ENCODE measurements around the gene POLR2E. TPM values are rescaled to one million over a fixed set of nuclear protein-coding genes. Genes with fewer than 3 reads are reported as not detected.

POLR2E gene
- total RNA-seq, 1 experiment from 2014 or later = 141 TPM

DNA sequence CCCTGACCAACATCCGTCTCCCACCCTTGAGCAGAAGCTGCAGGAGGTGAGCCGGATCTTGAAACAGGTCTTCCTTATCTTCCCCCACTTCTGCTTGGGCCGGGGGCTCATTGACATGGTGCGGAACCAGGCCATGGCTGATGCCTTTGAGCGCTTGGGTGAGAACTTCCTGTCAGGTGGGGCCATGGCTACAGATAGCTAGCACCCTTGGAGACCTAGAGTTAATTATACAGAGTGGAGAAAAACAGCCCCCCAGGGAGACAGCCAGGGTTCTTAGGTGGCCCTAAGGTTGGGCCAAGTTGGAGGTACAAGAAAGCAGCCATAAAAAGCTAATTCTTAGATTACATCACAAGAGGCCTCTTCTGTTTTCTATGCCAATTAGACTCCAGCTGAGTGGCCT is 37.1 kb downstream of the POLR2E start:
- no TSS peak for BruUV-seq (replicated peaks)
- CTCF ChIA-PET = no interaction called here
- no peaks in the 10 kb centered on the region for H3K9me3 Mint-ChIP-seq (ENCODE audit: low read depth, unreplicated experiment)

GRCh38 chr19:1057176-1057855 is 37.9 kb downstream of the POLR2E start:
- peaks cover 14% of the 10 kb centered on the region for H3K36me3 Mint-ChIP-seq (ENCODE audit: insufficient read depth, unreplicated experiment)
- CTCF ChIA-PET = no interaction called here
- peak; percentile 42 for DNase-seq
- TF ChIP-seq CTCF (IDR thresholded peaks at IDR 0.05; ENCODE audit: unreplicated experiment) = no peak
- H3K4me1 Mint-ChIP-seq (ENCODE audit: low read depth, unreplicated experiment) = peaks cover 8% of the 10 kb centered on the region
- H3K9me3 Mint-ChIP-seq (ENCODE audit: low read depth, unreplicated experiment) = no peaks in the 10 kb centered on the region
- BruUV-seq (replicated peaks) = no TSS peak
- H3K4me3 Mint-ChIP-seq (ENCODE audit: low read depth, unreplicated experiment) = no peak overlapping the region
- intact Hi-C loops (cut with micrococcal nuclease; ENCODE audit: unreplicated experiment) = no loop called here
- H3K27ac Mint-ChIP-seq (ENCODE audit: unreplicated experiment) = no peak overlapping the region
- H3K27me3 Mint-ChIP-seq (ENCODE audit: unreplicated experiment) = no peaks in the 10 kb centered on the region

More for the DNA sequence above, 37.1 kb downstream of the POLR2E start:
- intact Hi-C loops (cut with micrococcal nuclease; ENCODE audit: unreplicated experiment) = no loop called here
- H3K4me3 Mint-ChIP-seq (ENCODE audit: low read depth, unreplicated experiment) = no peak overlapping the region
- H3K4me1 Mint-ChIP-seq (ENCODE audit: low read depth, unreplicated experiment) = peaks cover 8% of the 10 kb centered on the region
- TF ChIP-seq CTCF (IDR thresholded peaks at IDR 0.05; ENCODE audit: unreplicated experiment) = no peak
- H3K36me3 Mint-ChIP-seq (ENCODE audit: insufficient read depth, unreplicated experiment) = peaks cover 17% of the 10 kb centered on the region
- H3K27ac Mint-ChIP-seq (ENCODE audit: unreplicated experiment) = no peak overlapping the region
- no peak for DNase-seq
- H3K27me3 Mint-ChIP-seq (ENCODE audit: unreplicated experiment) = no peaks in the 10 kb centered on the region

DNA sequence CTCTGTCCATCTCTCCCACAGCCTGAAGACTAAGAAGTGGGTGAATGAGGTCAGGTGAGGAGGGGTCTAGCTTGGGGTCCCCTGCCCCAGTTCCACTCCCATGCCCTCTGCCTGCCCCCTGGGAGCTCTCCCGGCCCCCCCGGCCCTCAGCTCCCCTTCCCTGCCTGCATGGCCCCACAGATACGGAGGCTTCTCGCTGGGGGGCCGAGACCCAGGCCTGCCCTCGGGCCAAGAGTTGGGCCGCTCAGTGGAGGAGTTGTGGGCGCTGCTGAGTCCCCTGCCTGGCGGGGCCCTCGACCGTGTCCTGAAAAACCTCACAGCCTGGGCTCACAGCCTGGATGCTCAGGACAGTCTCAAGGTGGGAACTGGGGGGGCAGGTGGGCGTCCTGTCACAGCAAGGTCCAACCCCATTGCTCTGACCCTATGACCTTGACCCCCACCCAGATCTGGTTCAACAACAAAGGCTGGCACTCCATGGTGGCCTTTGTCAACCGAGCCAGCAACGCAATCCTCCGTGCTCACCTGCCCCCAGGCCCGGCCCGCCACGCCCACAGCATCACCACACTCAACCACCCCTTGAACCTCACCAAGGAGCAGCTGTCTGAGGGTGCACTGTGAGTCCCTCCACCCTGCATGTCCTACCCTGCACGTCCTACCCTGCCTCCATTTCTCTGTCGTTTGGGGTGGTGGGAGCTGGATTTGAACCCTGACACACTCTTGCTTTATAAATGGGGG is 39.1 kb downstream of the POLR2E start:
- Mint-ChIP-seq H3K27ac (ENCODE audit: unreplicated experiment) (no peak overlapping the region), H3K4me3 (ENCODE audit: low read depth, unreplicated experiment) (no peak overlapping the region), H3K9me3 (ENCODE audit: low read depth, unreplicated experiment) (no peaks in the 10 kb centered on the region), H3K36me3 (ENCODE audit: insufficient read depth, unreplicated experiment) (peaks cover 10% of the 10 kb centered on the region), H3K27me3 (ENCODE audit: unreplicated experiment) (no peaks in the 10 kb centered on the region), H3K4me1 (ENCODE audit: low read depth, unreplicated experiment) (peaks cover 8% of the 10 kb centered on the region)
- CTCF ChIA-PET = no interaction called here
- BruUV-seq (replicated peaks) = no TSS peak
- intact Hi-C loops (cut with micrococcal nuclease; ENCODE audit: unreplicated experiment) = no loop called here
- DNase-seq = no peak
- TF ChIP-seq CTCF (IDR thresholded peaks at IDR 0.05; ENCODE audit: unreplicated experiment) = no peak

GRCh38 chr19:1055028-1055425 is 40.1 kb downstream of the POLR2E start:
- H3K4me3 Mint-ChIP-seq (ENCODE audit: low read depth, unreplicated experiment) = no peak overlapping the region

More at GRCh38 chr19:1055028-1055425, 40.1 kb downstream of the POLR2E start:
- DNase-seq = no peak
- peaks cover 10% of the 10 kb centered on the region for H3K36me3 Mint-ChIP-seq (ENCODE audit: insufficient read depth, unreplicated experiment)
- H3K9me3 Mint-ChIP-seq (ENCODE audit: low read depth, unreplicated experiment) = no peaks in the 10 kb centered on the region
- H3K27me3 Mint-ChIP-seq (ENCODE audit: unreplicated experiment) = no peaks in the 10 kb centered on the region
- H3K4me1 Mint-ChIP-seq (ENCODE audit: low read depth, unreplicated experiment) = peaks cover 8% of the 10 kb centered on the region
- intact Hi-C loops (cut with micrococcal nuclease; ENCODE audit: unreplicated experiment) = no loop called here
- TF ChIP-seq CTCF (IDR thresholded peaks at IDR 0.05; ENCODE audit: unreplicated experiment) = no peak
- no peak overlapping the region for H3K27ac Mint-ChIP-seq (ENCODE audit: unreplicated experiment)
- CTCF ChIA-PET = no interaction called here
- BruUV-seq (replicated peaks) = no TSS peak
